Activated CD4-positive, CD25-positive, alpha-beta regulatory T cell treated with anti-CD3 and anti-CD28 coated beads, Interleukin-2, amount 50 U/mL, for 24 hours (primary cell): Measurements from ENCODE around the gene HLF.
A peak's percentile ranks its signal among the peaks of the same experiment; 100 is the strongest.

Source experiments
- ATAC-seq, 2 donors: fragments of 150-1000 bp; cut with Tn5 transposase; one replicate each; pipeline ENCODE4 v1.10.0; 2021; ENCODE audit warnings: mild to moderate bottlenecking in 1 of 2, moderate library complexity in 1 of 2

The HLF gene

DNA sequence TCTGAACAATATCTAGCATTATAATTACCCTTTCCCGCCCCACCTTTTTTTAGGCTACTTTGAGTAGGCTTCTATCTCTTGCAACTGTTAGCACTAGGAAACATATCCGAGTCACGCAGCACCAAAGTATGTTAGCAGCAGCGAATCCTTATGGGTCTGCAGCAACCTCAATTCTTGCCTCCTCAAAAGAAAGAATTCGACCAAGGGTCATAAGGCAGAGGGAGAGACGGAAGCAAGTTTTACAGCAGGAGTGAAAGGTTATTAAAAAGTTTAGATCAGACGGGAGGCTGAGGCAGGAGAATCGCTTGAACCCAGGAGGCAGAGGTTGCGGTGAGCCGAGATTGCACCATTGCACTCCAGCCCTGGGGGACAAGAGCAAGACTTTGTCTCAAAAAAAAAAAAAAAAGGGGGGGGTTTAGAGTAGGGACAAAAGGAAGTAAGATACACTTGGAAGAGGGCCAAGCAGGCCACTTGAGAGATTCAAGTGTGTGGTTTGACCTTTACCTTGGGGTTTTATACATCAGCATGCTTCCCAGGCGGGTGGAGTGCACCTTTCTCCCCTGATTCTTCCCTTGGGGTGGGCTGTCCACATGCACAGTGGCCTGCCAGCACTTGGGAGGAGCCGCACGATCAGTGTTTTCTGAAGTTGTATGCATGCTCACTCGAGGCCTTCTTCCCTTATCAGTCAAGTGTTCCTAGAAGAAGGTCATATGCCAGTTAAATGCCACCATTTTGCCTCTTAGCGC, 67.7 kb downstream of the HLF start:
- no peak for ATAC-seq

DNA sequence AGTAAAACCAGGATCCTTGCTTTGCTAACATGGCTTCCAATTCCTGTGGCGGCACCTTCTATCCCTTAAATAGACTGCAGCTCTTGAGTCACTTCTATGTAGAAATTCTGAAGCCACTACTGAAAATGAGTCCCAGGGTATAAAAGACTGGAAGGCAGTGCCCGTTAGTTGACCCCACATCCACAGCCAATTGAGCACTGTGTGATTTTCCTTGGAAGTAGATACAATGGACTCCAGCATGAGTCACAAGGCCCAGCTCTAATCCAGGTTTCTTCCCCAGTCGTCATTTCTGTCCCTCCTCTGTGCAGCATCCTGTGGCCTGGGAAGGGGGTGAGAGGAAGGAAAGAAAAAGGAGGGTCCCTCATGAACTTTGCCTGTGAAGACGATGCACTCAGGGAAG, 69.5 kb downstream of the HLF start:
- no peak for ATAC-seq

DNA sequence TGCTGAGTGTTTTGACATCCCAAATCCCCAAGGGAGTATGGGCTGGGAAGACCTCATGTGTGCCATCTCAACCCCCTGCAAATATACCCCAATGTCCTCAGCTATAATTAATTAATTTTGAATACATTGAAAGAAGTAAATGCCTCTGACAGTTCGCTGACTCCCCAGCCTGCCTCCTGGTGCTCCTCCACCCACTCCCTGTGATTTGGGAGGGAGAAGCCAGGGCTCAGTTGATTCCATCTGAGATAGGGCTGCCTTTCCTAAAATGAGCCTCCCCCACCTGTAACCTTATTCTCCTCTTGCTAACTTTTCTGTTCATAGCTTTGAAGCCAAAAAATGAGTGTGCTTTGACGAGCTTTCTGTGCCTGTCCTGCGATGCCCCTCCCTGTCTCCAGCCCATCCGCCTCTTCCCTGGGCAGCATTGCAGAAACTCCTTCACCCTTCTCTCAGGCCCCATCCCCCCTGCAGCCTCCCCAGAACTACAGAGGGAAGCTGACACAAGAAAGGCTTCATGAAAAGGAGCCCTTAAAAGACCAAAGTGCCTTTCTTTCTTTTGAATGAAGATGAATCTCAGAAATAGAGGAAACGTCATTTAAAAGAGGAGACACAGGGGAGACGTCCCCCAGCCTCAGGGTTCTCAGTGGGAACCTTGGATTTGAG, 70.3 kb downstream of the HLF start:
- no peak for ATAC-seq

- no peak for ATAC-seq
These were observed 70.9 kb downstream of the HLF start for GRCh38 chr17:55335625-55336024.

- ATAC-seq = no peak
These were observed 71.7 kb downstream of the HLF start for GRCh38 chr17:55336426-55336825.

DNA sequence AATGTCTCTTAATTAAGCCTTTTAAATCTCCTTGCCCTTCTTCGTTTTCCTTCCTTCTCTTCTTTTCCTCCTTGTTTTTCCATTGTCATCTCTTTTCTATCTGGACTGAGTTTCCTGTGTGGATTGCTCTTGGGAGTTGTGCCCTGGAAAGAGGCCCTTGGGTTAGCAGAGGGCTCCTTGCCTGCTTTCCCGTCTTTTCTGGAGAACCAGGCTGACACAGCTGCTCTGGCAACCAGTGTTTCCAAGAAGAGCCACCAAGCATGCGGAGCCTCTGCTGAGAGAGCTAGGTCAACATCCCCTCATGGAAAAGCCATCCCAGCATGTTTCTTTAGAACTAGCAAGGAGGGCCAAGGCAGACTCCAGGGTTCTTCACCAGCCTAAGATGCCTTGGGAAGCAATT, 75.4 kb downstream of the HLF start:
- ATAC-seq = no peak

DNA sequence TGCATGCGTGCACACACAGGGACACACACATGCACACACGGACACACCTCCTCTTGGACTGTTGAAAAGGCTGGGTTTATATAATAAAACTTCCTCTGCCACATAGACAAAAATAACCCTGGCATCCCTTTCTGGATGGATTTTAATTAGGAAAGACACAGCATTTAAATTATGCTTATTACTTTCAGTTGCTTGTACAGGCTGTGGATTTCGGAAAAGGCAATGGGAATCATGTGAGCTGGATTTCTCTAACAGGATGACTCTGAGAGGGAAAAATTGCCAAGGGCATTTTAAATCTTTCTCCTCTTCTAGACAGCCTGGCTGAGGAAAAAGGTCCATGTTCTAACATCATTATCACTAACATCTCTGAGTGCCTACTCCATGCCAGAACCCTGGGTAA, 75.9 kb downstream of the HLF start:
- no peak for ATAC-seq

GRCh38 chr17:55341432-55341831, 76.7 kb downstream of the HLF start:
- ATAC-seq = peak; percentile 44 to 56

DNA sequence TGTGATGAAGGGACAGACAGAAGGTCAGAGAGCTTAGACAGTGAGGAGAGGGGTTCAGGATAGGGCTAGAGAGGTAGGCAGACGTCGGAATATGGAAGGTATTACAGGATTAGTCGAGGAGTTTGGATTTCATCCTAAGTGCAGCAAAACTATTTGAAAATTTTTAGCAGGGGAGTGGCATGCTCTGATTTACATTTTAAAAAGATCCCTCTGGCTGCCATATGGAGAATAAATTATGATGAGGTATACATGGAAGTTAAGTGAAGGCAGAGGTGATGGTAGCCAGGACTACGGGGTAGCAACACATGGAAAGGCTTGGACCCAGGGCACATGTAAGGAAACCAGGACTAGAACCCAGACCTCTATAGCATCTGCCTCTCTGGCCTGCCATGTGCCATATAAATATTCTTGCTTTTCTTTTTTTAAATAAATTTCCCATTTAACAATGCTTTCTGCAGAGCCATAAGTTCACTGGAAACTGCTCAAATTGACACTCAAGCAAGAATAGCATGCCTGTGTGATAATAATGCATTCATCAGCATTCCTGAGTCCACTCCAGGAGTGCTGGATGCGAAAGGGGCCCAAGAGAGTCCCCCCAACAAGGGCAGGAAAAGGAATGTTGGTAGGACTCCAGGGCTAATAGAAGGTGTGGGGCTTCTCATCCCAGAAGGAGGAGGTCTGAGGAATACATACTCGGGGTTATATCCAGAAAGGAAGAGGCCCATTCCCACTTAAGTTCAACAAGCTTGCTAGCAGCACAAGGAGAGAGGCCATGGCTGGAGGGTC, 78.2 kb downstream of the HLF start:
- ATAC-seq = no peak

DNA sequence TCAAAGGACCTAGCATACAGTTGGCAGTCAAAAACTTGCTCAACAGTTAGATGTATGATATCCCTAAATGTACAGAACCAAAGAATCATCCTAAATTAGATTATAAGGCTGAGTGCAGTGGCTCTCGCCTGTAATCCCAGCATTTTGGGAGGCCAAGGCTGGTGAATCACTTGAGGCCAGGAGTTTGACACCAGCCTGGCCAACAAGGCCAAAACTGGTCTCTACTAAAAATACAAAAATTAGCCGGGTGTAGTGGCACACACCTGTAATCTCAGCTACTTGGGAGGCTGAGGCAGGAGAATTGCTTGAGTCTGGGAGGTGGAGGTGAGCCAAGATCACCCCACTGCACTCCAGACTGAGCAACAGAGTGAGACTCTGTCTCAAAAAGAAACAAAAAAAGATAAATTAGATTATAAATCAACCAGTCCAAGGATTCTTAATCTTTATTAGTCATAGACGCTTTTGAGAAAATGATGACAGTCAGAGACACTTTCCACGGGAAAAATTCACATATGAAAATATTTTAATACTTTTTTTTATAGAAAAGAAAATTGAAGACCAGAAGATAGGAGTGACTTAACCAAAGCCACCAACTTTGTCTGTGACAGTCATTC, 79.2 kb downstream of the HLF start:
- peak; percentile 39 to 49 for ATAC-seq

DNA sequence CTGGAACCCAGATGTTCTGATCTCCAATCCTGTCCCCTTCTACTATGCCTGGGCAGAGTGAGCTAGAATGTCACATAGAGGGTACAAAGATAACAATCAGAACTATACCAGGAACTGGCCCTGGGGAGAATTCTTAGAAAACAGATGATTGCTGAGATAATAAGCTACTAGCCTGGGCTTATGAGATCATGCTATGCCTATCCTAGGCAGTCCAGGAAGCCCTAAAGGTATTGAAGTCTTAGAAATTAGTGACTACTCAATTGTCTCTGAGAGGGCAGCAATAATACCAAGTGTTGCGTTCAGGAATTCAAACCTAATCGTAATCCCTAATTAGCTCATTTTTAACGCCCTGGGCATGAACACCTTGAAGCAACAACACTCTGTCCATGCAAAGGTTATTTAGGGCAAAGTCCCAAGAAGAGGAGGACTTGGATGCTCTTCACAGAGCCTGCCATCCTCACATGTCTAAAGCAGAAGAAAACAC, 79.8 kb downstream of the HLF start:
- ATAC-seq = peak; percentile 83 to 85

GRCh38 chr17:55345132-55345531, 80.4 kb downstream of the HLF start:
- no peak for ATAC-seq

GRCh38 chr17:55346658-55347057, 81.9 kb downstream of the HLF start:
- ATAC-seq = no peak

GRCh38 chr17:55347341-55347740, 82.6 kb downstream of the HLF start:
- no peak for ATAC-seq

GRCh38 chr17:55348749-55349354, 84.1 kb downstream of the HLF start:
- ATAC-seq = no peak

DNA sequence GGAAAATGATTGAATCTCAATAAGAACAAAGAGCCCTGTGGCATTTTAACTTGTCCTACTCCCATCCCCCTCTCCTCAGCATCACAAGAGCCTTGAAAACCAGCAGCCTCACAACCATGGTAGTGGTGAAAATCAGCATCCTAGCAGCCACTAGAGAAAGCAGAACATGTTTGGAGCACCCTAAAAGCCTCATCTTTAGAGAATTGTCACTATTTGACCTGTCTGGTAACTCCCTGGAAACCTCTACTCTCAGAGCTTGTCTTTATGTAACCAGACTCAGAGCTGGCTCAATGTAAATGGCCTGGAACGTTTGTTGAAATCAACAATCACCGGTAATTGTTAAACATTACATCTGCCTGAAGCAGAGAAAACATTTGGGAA, 86.1 kb downstream of the HLF start:
- no peak for ATAC-seq

DNA sequence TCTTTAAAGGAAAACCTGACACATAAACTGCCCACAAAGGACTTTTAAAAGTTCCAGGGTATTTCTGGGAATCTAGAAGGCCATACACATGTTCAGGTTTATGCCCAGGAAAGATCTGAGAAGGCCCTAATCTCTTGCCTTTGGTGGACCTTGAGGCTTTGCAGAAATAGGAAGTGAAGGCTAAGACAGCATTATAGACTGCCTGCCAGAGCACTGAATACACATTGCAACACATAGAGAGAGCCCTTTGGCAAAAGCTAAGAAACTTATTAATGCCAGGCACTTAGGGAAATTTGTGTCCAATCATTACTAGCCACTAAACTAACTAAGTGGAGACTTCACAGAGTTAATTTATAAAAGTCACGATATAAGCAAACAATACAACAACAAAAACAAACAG, 86.5 kb downstream of the HLF start:
- ATAC-seq = no peak

DNA sequence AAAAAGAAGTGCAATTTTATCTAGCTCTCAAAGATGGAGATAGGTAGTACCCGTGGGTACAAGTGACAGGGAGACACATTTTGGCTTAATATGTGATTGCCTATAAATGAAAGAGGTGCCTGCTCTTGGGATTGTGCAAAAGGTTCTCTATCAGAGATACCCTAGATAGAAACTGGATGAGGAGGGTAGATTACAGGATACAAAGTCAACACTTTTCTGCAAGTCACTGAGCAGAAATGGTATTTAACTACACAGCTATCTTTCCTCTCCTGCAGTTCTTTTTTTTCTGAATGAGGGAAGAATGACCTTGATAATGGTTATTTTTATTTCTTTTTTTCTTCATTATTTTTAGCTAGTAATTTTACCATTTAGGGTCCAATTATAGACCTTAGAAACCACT, 89.2 kb downstream of the HLF start:
- no peak for ATAC-seq

- ATAC-seq = no peak
These were observed 90.2 kb downstream of the HLF start for GRCh38 chr17:55354941-55355340.

- peak; percentile 84 to 87 for ATAC-seq
These were observed 91.9 kb downstream of the HLF start for GRCh38 chr17:55356434-55357328.

DNA sequence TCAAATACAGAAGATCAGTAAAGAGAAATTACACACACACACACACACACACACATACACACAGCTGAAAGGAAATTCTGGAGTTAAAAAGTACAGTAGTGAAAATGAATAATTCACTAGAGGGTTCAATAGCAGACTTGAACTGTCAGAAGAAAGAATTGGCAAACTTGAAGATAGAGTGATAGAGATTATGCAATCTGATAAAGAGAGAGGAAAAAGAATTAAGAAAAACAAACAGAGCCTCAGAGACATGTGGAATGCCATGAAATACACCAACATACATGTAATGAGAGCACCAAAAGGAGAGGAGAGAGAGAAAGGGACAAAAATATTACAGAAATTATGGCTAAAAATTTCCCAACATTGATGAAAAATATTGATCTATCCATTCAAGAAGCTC, 96.2 kb downstream of the HLF start:
- ATAC-seq = no peak

DNA sequence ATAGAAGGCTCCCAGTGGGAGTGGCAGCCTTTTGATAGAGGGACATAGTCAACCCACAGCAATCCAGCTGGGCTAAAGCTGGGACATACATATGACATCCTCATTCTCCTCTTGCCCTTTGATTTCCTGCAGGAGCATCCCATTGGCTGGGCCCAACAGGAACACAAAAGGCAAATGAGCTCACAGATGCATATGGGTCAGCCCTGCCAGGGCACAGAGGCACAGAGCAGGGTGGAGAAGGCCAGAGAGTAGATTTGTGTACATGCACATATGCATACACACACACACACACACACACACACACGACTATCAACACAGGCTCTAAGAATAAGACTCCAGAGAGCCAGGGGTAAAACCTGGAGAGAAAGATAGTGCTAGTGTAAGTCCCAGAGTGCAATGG, 98.3 kb downstream of the HLF start:
- no peak for ATAC-seq
